Loucy (cell line): Measurements from ENCODE around the gene CLMP.
A peak's percentile ranks its signal among the peaks of the same experiment; 100 is the strongest.

Experiments used
- H2AFZ ChIP-seq: fragments of 200-600 bp; sonication (generic); 2 replicates; pipeline ENCODE4 v1.6.0; 2016; ENCODE audit warnings: antibody characterized with exemption, mild to moderate bottlenecking, low read length, moderate library complexity
- H3F3A ChIP-seq: fragments of 200-600 bp; 2 replicates; pipeline ENCODE4 v1.6.0; 2016; ENCODE audit warnings: antibody characterized with exemption, low read depth, mild to moderate bottlenecking
- H3K27me3 ChIP-seq: fragments of 200-600 bp; sonication (generic); 2 replicates; pipeline ENCODE4 v1.6.1; 2014; ENCODE audit warnings: low read length, mild to moderate bottlenecking; ENCODE audit not compliant: insufficient read depth, poor library complexity, severe bottlenecking
- H3K36me3 ChIP-seq: fragments of 200-600 bp; sonication (generic); 2 replicates; pipeline ENCODE4 v1.6.1; 2016; ENCODE audit warnings: low read length; ENCODE audit not compliant: insufficient read depth
- H3K4me1 ChIP-seq: fragments of 200-600 bp; sonication (generic); 2 replicates; pipeline ENCODE4 v1.5.1; 2014; ENCODE audit warnings: low read length, mild to moderate bottlenecking; ENCODE audit not compliant: insufficient read depth, poor library complexity, severe bottlenecking
- H3K4me2 ChIP-seq: fragments of 200-600 bp; sonication (generic); 2 replicates; pipeline ENCODE4 v1.6.0; 2014; ENCODE audit warnings: antibody characterized with exemption, low read length, low read depth, mild to moderate bottlenecking; ENCODE audit not compliant: poor library complexity, severe bottlenecking
- H3K4me3 ChIP-seq: fragments of 200-600 bp; sonication (generic); 2 replicates; pipeline ENCODE4 v1.5.1; 2014; ENCODE audit warnings: low read length, mild to moderate bottlenecking, mixed read lengths; ENCODE audit not compliant: poor library complexity, severe bottlenecking
- H3K79me2 ChIP-seq: fragments of 200-600 bp; sonication (generic); 2 replicates; pipeline ENCODE4 v1.6.1; 2014; ENCODE audit warnings: low read length; ENCODE audit not compliant: insufficient read depth
- H3K9ac ChIP-seq: fragments of 200-600 bp; sonication (generic); 2 replicates; pipeline ENCODE4 v1.6.0; 2014; ENCODE audit warnings: mild to moderate bottlenecking, low read depth, low read length, moderate library complexity; ENCODE audit not compliant: poor library complexity, severe bottlenecking
- H3K9me2 ChIP-seq: fragments of 200-600 bp; sonication (generic); replicated peaks from 2 replicates; pipeline ENCODE4 v1.6.1; 2016; ENCODE audit warnings: low read depth, low read length, mixed read lengths
- H3K9me3 ChIP-seq: fragments of 200-600 bp; sonication (generic); 2 replicates; pipeline ENCODE4 v1.6.1; 2014; ENCODE audit warnings: mild to moderate bottlenecking, antibody characterized with exemption, low read length, low read depth; ENCODE audit not compliant: insufficient read depth
- H4K20me1 ChIP-seq: fragments of 200-600 bp; sonication (generic); 2 replicates; pipeline ENCODE4 v1.6.0; 2014; ENCODE audit warnings: antibody characterized with exemption, low read length, mild to moderate bottlenecking; ENCODE audit not compliant: insufficient read depth, poor library complexity, severe bottlenecking
- EZH2phosphoT487 ChIP-seq: fragments of 200-600 bp; IDR thresholded peaks from 2 replicates; pipeline ENCODE4 v1.6.1; 2018; ENCODE audit warnings: antibody characterized with exemption, mild to moderate bottlenecking, moderate library complexity, borderline replicate concordance
- TF ChIP-seq, protein P1 (sequence below): fragments of 200-600 bp; sonication (generic); conservative IDR thresholded peaks from 2 replicates; pipeline ENCODE4 v1.5.1; 2014; ENCODE audit warnings: mild to moderate bottlenecking, antibody characterized with exemption, low read length

CLMP gene

DNA sequence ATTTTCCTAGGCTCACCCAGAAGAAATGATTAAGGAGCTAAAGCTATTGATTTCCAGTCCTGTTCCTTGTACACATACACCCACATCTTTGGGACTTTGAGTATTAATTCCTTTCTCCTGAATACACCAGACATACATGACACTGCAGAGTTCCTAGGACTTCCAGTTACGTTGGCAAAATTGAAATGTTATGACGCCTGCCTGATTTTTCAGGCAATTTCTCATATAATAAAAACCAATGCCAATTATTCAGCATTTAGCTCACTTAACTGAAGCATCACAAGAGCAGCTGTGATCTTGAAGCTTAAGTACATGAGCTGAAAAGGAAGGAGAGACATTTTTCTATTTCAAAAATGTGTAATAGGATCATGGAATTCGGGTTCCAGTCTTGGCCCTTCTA lies 4.5 kb downstream of the CLMP start:
- Histone ChIP-seq H4K20me1 (no peaks in the 10 kb centered on the region), H3K4me2 (no peak overlapping the region), H3K9me2 (no peaks in the 10 kb centered on the region), H3K9me3 (no peaks in the 10 kb centered on the region), H3K4me3 (no peak overlapping the region), H3K4me1 (no peaks in the 10 kb centered on the region), H2AFZ (no peak overlapping the region), H3K79me2 (no peaks in the 10 kb centered on the region), H3K27me3 (peaks cover 11% of the 10 kb centered on the region), H3F3A (no peaks in the 10 kb centered on the region), H3K9ac (no peak overlapping the region), H3K36me3 (no peaks in the 10 kb centered on the region)
- no peak for TF ChIP-seq EZH2phosphoT487
- TF ChIP-seq, protein P1, sequence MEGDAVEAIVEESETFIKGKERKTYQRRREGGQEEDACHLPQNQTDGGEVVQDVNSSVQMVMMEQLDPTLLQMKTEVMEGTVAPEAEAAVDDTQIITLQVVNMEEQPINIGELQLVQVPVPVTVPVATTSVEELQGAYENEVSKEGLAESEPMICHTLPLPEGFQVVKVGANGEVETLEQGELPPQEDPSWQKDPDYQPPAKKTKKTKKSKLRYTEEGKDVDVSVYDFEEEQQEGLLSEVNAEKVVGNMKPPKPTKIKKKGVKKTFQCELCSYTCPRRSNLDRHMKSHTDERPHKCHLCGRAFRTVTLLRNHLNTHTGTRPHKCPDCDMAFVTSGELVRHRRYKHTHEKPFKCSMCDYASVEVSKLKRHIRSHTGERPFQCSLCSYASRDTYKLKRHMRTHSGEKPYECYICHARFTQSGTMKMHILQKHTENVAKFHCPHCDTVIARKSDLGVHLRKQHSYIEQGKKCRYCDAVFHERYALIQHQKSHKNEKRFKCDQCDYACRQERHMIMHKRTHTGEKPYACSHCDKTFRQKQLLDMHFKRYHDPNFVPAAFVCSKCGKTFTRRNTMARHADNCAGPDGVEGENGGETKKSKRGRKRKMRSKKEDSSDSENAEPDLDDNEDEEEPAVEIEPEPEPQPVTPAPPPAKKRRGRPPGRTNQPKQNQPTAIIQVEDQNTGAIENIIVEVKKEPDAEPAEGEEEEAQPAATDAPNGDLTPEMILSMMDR, result no peak

DNA sequence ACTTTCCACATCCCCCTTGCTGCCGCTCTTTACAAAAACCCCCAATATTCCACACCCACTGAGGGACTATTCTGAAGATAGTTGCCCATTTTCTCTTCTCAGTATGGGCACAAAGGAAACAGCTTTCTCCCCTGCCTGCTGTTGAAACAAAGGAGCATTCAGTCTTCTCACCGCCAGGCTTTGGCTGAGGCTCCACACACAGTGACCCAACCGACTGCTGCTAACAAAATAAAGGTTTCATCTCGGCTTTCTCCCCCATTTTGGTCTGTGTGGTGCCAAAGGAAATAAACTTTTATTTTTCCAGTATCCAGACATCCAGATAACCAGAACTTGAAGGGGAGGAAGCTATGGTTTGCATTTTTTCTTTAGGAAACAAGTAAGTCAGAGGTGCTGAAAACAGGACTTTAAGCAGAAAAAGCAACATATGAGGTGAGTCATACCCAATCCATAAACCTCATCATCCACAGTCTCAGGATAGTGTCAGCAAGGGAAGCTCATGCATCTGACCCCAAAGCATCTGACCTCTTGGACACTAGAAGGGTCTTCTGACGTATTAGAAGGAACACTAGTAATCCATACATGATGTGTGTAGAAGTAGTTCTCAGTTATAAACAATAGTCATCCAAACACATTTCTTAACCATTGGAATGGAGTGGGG lies 6.4 kb downstream of the CLMP start:
- no peaks in the 10 kb centered on the region for H3K9me2 ChIP-seq
- H3K9ac ChIP-seq, result no peak overlapping the region
- no peaks in the 10 kb centered on the region for H3F3A ChIP-seq
- no peaks in the 10 kb centered on the region for H4K20me1 ChIP-seq
- no peaks in the 10 kb centered on the region for H3K36me3 ChIP-seq
- TF ChIP-seq, protein P1, result no peak
- TF ChIP-seq EZH2phosphoT487, result no peak
- no peaks in the 10 kb centered on the region for H3K27me3 ChIP-seq
- H3K4me3 ChIP-seq, result no peak overlapping the region
- no peaks in the 10 kb centered on the region for H3K9me3 ChIP-seq
- no peaks in the 10 kb centered on the region for H3K79me2 ChIP-seq
- H3K4me2 ChIP-seq, result no peak overlapping the region
- no peaks in the 10 kb centered on the region for H3K4me1 ChIP-seq
- H2AFZ ChIP-seq, result peak overlapping the region; percentile 18; the same call in 1 of the 2 replicates

DNA sequence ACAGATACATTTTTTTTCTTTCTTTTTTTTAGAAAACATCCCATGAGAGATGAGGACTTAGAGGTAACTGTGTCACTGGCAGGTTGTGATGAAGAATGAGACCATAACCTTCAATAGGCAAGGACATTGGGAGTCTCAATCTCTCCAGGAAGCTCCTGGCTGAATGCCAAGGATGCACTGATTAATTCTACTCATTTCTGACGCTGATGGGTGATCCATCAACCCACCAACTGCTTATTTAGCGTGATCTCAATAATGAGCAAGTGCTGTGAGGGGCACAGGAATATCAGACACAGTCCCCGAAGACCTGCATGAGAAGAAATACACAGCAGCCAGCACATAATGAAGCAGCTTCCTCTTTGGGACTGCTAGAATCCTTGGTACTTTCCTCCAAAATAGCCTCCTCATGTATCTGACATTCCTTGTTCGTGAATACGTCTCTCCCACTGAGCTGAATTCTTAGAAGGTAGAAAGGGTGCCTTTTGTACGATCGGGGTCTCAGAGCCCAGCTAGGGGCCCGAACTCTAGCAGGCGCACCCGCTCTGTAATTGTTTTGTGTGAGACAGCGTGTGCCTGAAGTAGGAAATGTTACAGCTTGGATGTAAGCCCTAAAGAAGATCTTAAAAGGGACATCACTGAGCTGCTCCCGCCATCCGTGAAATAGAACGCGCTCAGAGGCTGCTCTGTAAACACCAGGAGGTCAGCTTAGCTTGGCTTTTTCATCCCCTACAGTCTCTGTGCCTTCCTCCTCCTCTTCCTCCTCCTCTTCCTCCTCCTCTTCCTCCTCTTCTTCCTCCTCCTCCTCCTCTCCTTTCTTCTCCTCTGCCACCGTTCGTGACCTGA lies 7.2 kb downstream of the CLMP start:
- H3K9ac ChIP-seq, result no peak overlapping the region
- no peak overlapping the region for H3K4me2 ChIP-seq

More for the DNA sequence above, 7.2 kb downstream of the CLMP start:
- no peaks in the 10 kb centered on the region for H3F3A ChIP-seq
- peak overlapping the region; percentile 18; the same call in 1 of the 2 replicates for H2AFZ ChIP-seq
- H3K4me1 ChIP-seq, result no peaks in the 10 kb centered on the region
- H3K4me3 ChIP-seq, result no peak overlapping the region
- no peaks in the 10 kb centered on the region for H3K9me3 ChIP-seq
- no peak for TF ChIP-seq EZH2phosphoT487
- TF ChIP-seq, protein P1, result no peak
- H4K20me1 ChIP-seq, result no peaks in the 10 kb centered on the region
- H3K27me3 ChIP-seq, result no peaks in the 10 kb centered on the region
- H3K36me3 ChIP-seq, result no peaks in the 10 kb centered on the region
- H3K9me2 ChIP-seq, result no peaks in the 10 kb centered on the region
- no peaks in the 10 kb centered on the region for H3K79me2 ChIP-seq
